GM04504 (cell line): Measurements from ENCODE around the gene CTIF.

Experiments
- DNase-seq: peaks from one replicate; pipeline ENCODE4 v3.0.0-alpha.2; 2012; ENCODE audit warnings: low read depth

Gene CTIF

DNA sequence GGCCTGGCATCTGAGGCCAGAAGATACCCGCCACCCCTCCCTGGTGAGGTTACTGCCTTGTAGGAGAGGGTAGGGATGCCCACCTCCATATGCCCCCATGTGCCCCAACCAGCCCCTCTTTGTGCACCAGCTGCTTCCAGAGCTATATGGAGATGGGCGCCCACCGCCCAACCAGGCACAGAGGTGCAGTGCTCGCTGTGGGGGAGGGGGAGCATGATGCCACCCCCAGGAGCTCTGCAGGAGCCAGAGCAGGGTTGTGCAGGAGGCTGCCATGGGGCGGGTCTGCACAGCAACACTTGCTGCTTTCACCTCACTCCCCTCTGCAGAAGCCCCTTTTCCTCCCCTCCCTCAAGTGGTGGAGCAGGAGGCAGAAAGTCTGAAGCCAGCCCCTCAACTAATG lies 237.3 kb downstream of the CTIF start:
- DNase-seq = no peak

DNA sequence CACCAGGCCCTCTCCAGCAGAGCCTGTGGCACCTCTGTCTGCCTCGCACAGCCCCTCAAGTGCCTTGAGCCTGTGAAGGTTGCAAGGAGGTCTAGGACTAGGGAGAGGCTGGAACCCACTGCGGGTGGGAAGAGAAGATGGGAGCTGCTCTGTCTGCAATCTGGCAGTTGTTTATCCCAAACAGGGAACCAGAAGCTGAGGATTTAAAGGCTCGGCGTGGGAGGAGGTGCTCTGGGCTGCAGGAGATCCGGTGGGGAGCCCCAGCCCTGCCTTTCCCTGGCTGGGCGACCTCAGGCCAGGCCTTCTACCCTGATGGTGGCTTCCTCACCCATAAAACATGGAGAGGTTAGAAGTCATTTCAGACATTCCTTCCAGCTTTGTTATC lies 237.8 kb downstream of the CTIF start:
- no peak for DNase-seq

DNA sequence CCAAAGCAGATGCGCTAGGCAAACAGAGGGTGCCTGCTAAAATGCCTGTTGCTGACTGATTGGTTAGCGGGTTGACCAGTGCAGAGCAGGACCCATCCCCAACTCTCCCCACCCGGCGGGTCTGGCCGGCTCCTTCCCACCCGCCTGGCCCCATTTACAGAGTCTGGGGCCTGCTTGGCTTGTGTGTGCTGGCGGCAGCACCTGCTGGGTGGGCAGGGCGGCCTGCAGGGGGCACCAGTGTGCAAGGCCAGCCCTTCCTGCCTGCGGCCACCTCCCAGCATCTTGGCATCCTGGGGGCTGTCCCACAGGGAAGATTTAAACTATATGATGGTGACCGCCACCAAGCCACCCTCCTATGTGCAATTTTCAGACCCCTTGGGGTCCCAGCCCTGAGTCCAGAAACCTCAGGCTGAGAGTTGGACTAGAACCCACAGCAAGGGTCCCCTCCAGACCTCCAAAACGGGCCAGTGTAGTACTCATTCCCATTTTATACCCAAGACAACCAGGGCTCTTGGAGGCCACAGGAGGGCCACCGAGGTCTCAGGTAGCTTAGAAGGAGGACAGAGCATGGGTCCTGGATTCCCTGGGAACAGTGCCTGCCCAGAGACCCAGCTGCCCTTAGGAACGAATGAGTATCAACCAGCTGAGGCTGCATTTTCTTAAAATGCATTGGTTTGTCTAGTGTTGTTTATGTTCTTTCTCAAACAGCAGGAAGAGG lies 238.4 kb downstream of the CTIF start:
- DNase-seq = no peak

GRCh38 chr18:48777744-48778116 lies 238.9 kb downstream of the CTIF start:
- no peak for DNase-seq

DNA sequence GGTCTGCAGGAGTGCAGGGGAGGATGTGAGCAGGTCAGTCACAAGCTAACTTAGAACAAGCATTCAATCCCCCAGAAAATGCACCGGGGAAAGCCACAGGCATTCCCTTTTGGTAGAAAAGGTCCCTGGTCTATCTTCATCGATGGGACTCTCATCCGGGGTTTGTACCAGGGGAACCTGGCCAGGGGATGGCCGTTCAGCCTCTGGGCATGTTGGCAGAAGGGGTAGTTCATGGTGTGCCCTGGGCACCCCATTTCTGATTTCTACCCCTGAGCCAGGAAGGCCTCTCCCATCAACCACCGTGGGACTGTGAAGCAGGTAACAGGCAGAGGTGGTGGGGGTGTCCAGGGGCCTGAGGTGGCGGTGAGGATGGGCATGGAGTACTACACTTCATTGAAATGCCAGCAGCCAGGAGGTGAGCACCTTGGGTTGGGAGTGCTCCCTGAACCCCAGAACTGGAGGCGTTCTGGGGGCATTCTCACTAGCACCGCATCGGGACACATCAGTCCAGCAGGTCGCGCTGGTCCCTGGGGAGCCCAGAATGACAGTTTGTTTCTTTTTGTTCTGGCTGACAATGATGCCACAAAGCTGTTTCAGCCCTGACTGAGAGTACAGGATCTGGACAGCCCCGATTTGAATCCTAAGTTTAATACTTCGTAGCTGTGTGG lies 239.6 kb downstream of the CTIF start:
- no peak for DNase-seq

DNA sequence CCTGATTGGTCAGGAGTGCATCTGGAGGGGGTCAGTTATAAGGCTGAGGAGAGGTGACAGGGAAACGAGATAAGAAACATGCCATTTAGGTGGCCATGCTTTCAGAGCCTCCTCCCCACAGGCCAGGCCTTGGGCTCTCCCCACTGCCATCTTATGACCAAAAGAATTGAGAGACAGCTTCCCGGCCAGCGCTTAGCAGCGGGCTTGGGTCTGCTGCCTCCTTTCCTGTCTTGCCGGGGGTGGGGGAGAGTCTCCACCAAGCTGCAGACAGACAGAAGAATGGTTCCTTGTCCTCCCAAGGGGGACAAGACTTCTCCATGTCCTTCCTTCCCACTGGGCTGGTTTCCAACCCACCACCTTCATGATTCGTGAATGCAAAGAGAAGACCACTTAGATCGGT lies 240.6 kb downstream of the CTIF start:
- no peak for DNase-seq

DNA sequence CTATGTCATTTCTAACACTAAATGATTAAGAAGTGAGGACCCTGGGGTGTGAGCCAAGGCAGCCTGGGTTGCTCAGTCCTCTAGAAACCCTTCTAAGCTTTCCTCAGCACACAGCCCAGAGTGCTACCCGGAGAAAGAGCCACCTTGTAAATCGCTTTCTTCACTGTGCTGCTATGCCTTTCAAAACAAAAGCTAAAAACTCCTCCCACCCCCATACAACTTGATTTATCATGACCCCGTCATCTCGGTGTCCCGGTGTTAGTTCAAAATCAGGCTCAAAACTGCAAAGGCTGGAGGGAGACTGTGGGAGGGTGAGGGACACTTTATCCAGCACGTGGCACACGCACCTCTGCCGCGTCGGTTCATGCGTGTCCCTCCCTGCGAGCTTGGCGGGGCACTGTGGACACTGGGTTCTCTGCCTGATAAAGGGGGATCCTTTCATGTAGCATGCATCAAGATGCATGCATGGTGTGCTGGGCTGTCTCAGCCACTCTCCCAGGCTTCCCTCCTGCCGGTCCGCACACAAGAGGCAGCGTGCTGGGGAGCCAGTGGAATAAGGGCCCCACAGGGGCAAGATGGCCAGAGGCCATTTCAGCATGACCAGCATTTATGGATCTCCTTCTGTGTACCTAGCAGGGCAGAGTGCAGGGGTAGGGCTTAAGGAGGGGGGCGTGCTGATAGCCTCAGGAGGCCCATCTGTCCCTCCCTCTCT lies 241.5 kb downstream of the CTIF start:
- DNase-seq = no peak

GRCh38 chr18:48780913-48781162 lies 242.0 kb downstream of the CTIF start:
- no peak for DNase-seq

- no peak for DNase-seq
Measured at GRCh38 chr18:48781163-48781987, 242.5 kb downstream of the CTIF start.

- no peak for DNase-seq
Measured at GRCh38 chr18:48781988-48782363, 243.1 kb downstream of the CTIF start.

GRCh38 chr18:48782381-48782861 lies 243.6 kb downstream of the CTIF start:
- DNase-seq = no peak

GRCh38 chr18:48783616-48784520 lies 245.0 kb downstream of the CTIF start:
- no peak for DNase-seq

- no peak for DNase-seq
Measured at GRCh38 chr18:48784656-48785055, 245.8 kb downstream of the CTIF start.

- no peak for DNase-seq
Measured at GRCh38 chr18:48785091-48785614, 246.3 kb downstream of the CTIF start.

- DNase-seq = no peak
Measured at GRCh38 chr18:48785736-48786454, 247.1 kb downstream of the CTIF start.

- DNase-seq = no peak
Measured at GRCh38 chr18:48786455-48787202, 247.8 kb downstream of the CTIF start.

GRCh38 chr18:48787203-48788151 lies 248.6 kb downstream of the CTIF start:
- DNase-seq = no peak

DNA sequence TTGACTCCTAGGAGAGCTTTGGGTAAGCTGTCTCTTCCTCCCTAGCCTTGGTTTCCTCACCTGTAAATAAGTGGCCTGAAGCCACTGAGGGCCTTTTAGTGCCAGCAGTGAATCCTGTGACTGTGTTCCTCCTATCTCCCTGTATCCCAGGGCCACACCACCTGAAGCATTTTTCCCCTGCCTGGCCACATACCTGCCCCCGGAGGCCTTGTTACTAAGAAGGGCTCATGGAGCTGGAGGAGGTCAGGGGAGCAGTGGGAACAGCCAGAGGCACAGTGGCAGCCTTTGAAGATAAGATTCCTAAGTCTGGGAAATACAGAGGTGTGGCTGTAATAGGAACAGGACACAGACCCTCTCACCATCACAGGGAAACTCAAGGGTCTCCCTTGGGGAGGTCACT lies 249.5 kb downstream of the CTIF start:
- DNase-seq = no peak
